Measurements from ENCODE around the gene GK.

DNA sequence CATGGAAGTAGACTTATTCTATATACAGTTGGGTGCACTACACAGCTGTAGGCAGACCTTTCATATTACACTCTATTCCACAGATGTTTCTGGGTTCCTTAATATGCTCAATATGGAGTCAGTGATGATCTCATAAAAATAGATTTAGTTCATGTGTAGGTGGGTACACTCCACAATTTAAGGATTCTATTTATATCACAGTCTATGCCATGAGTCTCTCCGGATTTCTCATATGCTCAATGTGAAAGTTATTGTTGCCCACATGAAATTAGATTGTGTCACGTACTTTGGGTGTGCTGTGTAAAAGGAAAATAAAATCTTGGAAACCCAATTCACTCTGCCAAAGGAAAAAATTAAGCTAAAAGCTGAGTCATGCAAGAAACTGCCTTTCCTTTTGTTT, 43.2 kb upstream of the GK start:
- TF ChIP-seq, protein P1, sequence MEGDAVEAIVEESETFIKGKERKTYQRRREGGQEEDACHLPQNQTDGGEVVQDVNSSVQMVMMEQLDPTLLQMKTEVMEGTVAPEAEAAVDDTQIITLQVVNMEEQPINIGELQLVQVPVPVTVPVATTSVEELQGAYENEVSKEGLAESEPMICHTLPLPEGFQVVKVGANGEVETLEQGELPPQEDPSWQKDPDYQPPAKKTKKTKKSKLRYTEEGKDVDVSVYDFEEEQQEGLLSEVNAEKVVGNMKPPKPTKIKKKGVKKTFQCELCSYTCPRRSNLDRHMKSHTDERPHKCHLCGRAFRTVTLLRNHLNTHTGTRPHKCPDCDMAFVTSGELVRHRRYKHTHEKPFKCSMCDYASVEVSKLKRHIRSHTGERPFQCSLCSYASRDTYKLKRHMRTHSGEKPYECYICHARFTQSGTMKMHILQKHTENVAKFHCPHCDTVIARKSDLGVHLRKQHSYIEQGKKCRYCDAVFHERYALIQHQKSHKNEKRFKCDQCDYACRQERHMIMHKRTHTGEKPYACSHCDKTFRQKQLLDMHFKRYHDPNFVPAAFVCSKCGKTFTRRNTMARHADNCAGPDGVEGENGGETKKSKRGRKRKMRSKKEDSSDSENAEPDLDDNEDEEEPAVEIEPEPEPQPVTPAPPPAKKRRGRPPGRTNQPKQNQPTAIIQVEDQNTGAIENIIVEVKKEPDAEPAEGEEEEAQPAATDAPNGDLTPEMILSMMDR (IDR thresholded peaks at IDR 0.05; ENCODE audit: extremely low read depth in 1 of 2, insufficient read depth in 1 of 2, low read depth in 1 of 2, low read length in 2 of 2), result no peak
- no peak for TF ChIP-seq POLR2A (IDR thresholded peaks at IDR 0.05; ENCODE audit: low read depth, low read length)
